GM18499 (cell line): ENCODE measurements around the gene MIER3.

Source experiments
- ATAC-seq: cut with Tn5 transposase; IDR thresholded peaks from one replicate; pipeline ENCODE4 v1.9.1; 2021; ENCODE audit warnings: moderate number of reproducible peaks; ENCODE audit not compliant: insufficient read depth, unreplicated experiment

Gene MIER3

GRCh38 chr5:56961746-56962145 is 9.8 kb upstream of the MIER3 start:
- no peak for ATAC-seq

GRCh38 chr5:56959326-56959725 is 7.4 kb upstream of the MIER3 start:
- ATAC-seq, result no peak

- ATAC-seq, result no peak
Measured at GRCh38 chr5:56958595-56958994, 6.7 kb upstream of the MIER3 start.

- ATAC-seq, result no peak
Measured at GRCh38 chr5:56954262-56954661, 2.3 kb upstream of the MIER3 start.

GRCh38 chr5:56951126-56951945 is 587 bp downstream of the MIER3 start:
- peak; percentile 16 for ATAC-seq

- no peak for ATAC-seq
Measured at GRCh38 chr5:56950626-56951125, 1.2 kb downstream of the MIER3 start.

- ATAC-seq, result no peak
Measured at GRCh38 chr5:56947052-56947451, 4.9 kb downstream of the MIER3 start.

GRCh38 chr5:56941981-56942380 is 9.9 kb downstream of the MIER3 start:
- no peak for ATAC-seq

GRCh38 chr5:56938858-56939257 is 13.1 kb downstream of the MIER3 start:
- no peak for ATAC-seq

GRCh38 chr5:56934325-56934724 is 17.6 kb downstream of the MIER3 start:
- no peak for ATAC-seq

GRCh38 chr5:56922922-56923321 is 29.0 kb downstream of the MIER3 start:
- no peak for ATAC-seq

- no peak for ATAC-seq
Measured at GRCh38 chr5:56919942-56920662, 31.8 kb downstream of the MIER3 start.

- ATAC-seq, result no peak
Measured at GRCh38 chr5:56918054-56918453, 33.9 kb downstream of the MIER3 start.

GRCh38 chr5:56917534-56917933 is 34.4 kb downstream of the MIER3 start:
- no peak for ATAC-seq

- no peak for ATAC-seq
Measured at GRCh38 chr5:56914678-56915077, 37.2 kb downstream of the MIER3 start.

- no peak for ATAC-seq
Measured at GRCh38 chr5:56913766-56914165, 38.2 kb downstream of the MIER3 start.

GRCh38 chr5:56910210-56910965 is 41.5 kb downstream of the MIER3 start:
- peak; percentile 13 for ATAC-seq

- peak; percentile 69 for ATAC-seq
Measured at GRCh38 chr5:56909294-56910209, 42.4 kb downstream of the MIER3 start, which contains the start of gene SETD9. Gene SETD9, plus strand, starts transcription at chr5:56909596. Its CDS starts 50 bp downstream, at chr5:56909646.

GRCh38 chr5:56908942-56909293 is 43.0 kb downstream of the MIER3 start:
- ATAC-seq, result no peak
